ENCODE data around the gene RXRG.
"Not testable (repeated sequence)": the region's sequence is repeated elsewhere in the genome, so short reads cannot be mapped to it uniquely, and the experiment has no call there.

The RXRG gene

GRCh38 chr1:165444897-165445370 is at the start of gene RXRG:
Gene RXRG, minus strand, starts transcription at chr1:165445126. Its CDS starts 233 bp downstream, at chr1:165444893.
- no peak for DNase-seq (ENCODE audit: extremely low read depth in 1 of 2, low read depth in 1 of 2)

GRCh38 chr1:165492845-165493373 is 48.0 kb upstream of the RXRG start:
- DNase-seq (ENCODE audit: extremely low read depth in 1 of 2, low read depth in 1 of 2): no peak

- DNase-seq (ENCODE audit: extremely low read depth in 1 of 2, low read depth in 1 of 2): no peak
Measured at GRCh38 chr1:165490175-165490574, 45.2 kb upstream of the RXRG start.

- no peak for DNase-seq (ENCODE audit: extremely low read depth in 1 of 2, low read depth in 1 of 2)
Measured at GRCh38 chr1:165487921-165488320, 43.0 kb upstream of the RXRG start.

- no peak for DNase-seq (ENCODE audit: extremely low read depth in 1 of 2, low read depth in 1 of 2)
Measured at GRCh38 chr1:165486663-165487062, 41.7 kb upstream of the RXRG start.

GRCh38 chr1:165485716-165486115 is 40.8 kb upstream of the RXRG start:
- DNase-seq (ENCODE audit: extremely low read depth in 1 of 2, low read depth in 1 of 2): no peak

- DNase-seq (ENCODE audit: extremely low read depth in 1 of 2, low read depth in 1 of 2): no peak
Measured at GRCh38 chr1:165484532-165484931, 39.6 kb upstream of the RXRG start.

- DNase-seq (ENCODE audit: extremely low read depth in 1 of 2, low read depth in 1 of 2): no peak
Measured at GRCh38 chr1:165483412-165483811, 38.5 kb upstream of the RXRG start.

- DNase-seq (ENCODE audit: extremely low read depth in 1 of 2, low read depth in 1 of 2): no peak
Measured at GRCh38 chr1:165481820-165482532, 37.0 kb upstream of the RXRG start.

- DNase-seq (ENCODE audit: extremely low read depth in 1 of 2, low read depth in 1 of 2): no peak
Measured at GRCh38 chr1:165476776-165477175, 31.9 kb upstream of the RXRG start.

GRCh38 chr1:165474196-165474595 is 29.3 kb upstream of the RXRG start:
- DNase-seq (ENCODE audit: extremely low read depth in 1 of 2, low read depth in 1 of 2): no peak

- DNase-seq (ENCODE audit: extremely low read depth in 1 of 2, low read depth in 1 of 2): no peak
Measured at GRCh38 chr1:165473081-165473480, 28.2 kb upstream of the RXRG start.

GRCh38 chr1:165468726-165469249 is 23.9 kb upstream of the RXRG start:
- no peak for DNase-seq (ENCODE audit: extremely low read depth in 1 of 2, low read depth in 1 of 2)

GRCh38 chr1:165468253-165468652 is 23.3 kb upstream of the RXRG start:
- DNase-seq (ENCODE audit: extremely low read depth in 1 of 2, low read depth in 1 of 2): no peak

- DNase-seq (ENCODE audit: extremely low read depth in 1 of 2, low read depth in 1 of 2): no peak
Measured at GRCh38 chr1:165467706-165468105, 22.8 kb upstream of the RXRG start.

GRCh38 chr1:165463978-165464377 is 19.1 kb upstream of the RXRG start:
- no peak for DNase-seq (ENCODE audit: extremely low read depth in 1 of 2, low read depth in 1 of 2)

- not testable (repeated sequence) for DNase-seq (ENCODE audit: extremely low read depth in 1 of 2, low read depth in 1 of 2)
Measured at GRCh38 chr1:165459683-165460082, 14.8 kb upstream of the RXRG start.

- DNase-seq (ENCODE audit: extremely low read depth in 1 of 2, low read depth in 1 of 2): no peak
Measured at GRCh38 chr1:165456861-165457260, 11.9 kb upstream of the RXRG start.

- no peak for DNase-seq (ENCODE audit: extremely low read depth in 1 of 2, low read depth in 1 of 2)
Measured at GRCh38 chr1:165456114-165456513, 11.2 kb upstream of the RXRG start.

GRCh38 chr1:165455111-165455510 is 10.2 kb upstream of the RXRG start:
- DNase-seq (ENCODE audit: extremely low read depth in 1 of 2, low read depth in 1 of 2): no peak

GRCh38 chr1:165454091-165454610 is 9.2 kb upstream of the RXRG start:
- no peak for DNase-seq (ENCODE audit: extremely low read depth in 1 of 2, low read depth in 1 of 2)

Data from activated CD8-positive, alpha-beta memory T cell treated with anti-CD3 and anti-CD28 coated beads for 1 hour (primary cell).